Fibroblast of villous mesenchyme (primary cell): ENCODE measurements around the gene PLPP7. TPM values are rescaled to one million over a fixed set of nuclear protein-coding genes. Genes with fewer than 3 reads are reported as not detected.

ENCODE experiments used
- DNase-seq: peaks from one replicate; pipeline ENCODE4 v3.0.0-alpha.2; 2010; ENCODE audit warnings: low read depth
- H3K4me3 ChIP-seq: 2 replicates; pipeline ENCODE4 v1.5.1; 2011; ENCODE audit warnings: low read depth, mild to moderate bottlenecking, low read length
- CTCF ChIP-seq: IDR thresholded peaks from 2 replicates; pipeline ENCODE4 v1.5.1; 2012; ENCODE audit warnings: low read depth, mild to moderate bottlenecking, low read length; ENCODE audit not compliant: insufficient read depth
- total RNA-seq: library from RNA; depleted of rRNA; stranded (reverse); fragments of >200 nt; gene quantifications from 2 replicates; pipeline ENCODE4 v1.2.3, GENCODE V29; 2012

The PLPP7 gene
- total RNA-seq, 1 donor = 8.2 TPM

GRCh38 chr9:131290767-131291370, 1.3 kb downstream of the PLPP7 start:
- TF ChIP-seq CTCF = no peak
- DNase-seq = no peak
- H3K4me3 ChIP-seq = peak overlapping the region; percentile 45

GRCh38 chr9:131291795-131292315, 2.3 kb downstream of the PLPP7 start:
- no peak for DNase-seq
- no peak for TF ChIP-seq CTCF
- no peak overlapping the region for H3K4me3 ChIP-seq

GRCh38 chr9:131292937-131293336, 3.4 kb downstream of the PLPP7 start:
- TF ChIP-seq CTCF = no peak
- no peak overlapping the region for H3K4me3 ChIP-seq
- no peak for DNase-seq

- no peak overlapping the region for H3K4me3 ChIP-seq
- TF ChIP-seq CTCF = no peak
- DNase-seq = peak; percentile 36
These were observed 6.9 kb downstream of the PLPP7 start for GRCh38 chr9:131296460-131296859.

GRCh38 chr9:131296906-131297500, 7.5 kb downstream of the PLPP7 start:
- H3K4me3 ChIP-seq = no peak overlapping the region
- DNase-seq = no peak
- TF ChIP-seq CTCF = no peak

- no peak for TF ChIP-seq CTCF
- no peak overlapping the region for H3K4me3 ChIP-seq
- peak; percentile 76 for DNase-seq
These were observed 8.4 kb downstream of the PLPP7 start for GRCh38 chr9:131297903-131298302.

GRCh38 chr9:131298341-131298740, 8.8 kb downstream of the PLPP7 start:
- H3K4me3 ChIP-seq = no peak overlapping the region
- DNase-seq = no peak
- no peak for TF ChIP-seq CTCF
